HG03095 (cell line): ENCODE measurements around the gene USP3.
"Not testable (repeated sequence)": the region's sequence is repeated elsewhere in the genome, so short reads cannot be mapped to it uniquely, and the experiment has no call there.

Experiments
- ATAC-seq: cut with Tn5 transposase; IDR thresholded peaks from one replicate; pipeline ENCODE4 v1.9.1; 2021; ENCODE audit warnings: moderate library complexity; ENCODE audit not compliant: unreplicated experiment

Gene USP3

GRCh38 chr15:63476229-63476632 is 28.2 kb upstream of the USP3 start:
- ATAC-seq = no peak

GRCh38 chr15:63478243-63478642 is 26.1 kb upstream of the USP3 start:
- ATAC-seq = no peak

- ATAC-seq = no peak
These were observed 24.0 kb upstream of the USP3 start for GRCh38 chr15:63480441-63480821.

GRCh38 chr15:63481105-63481810 is 23.1 kb upstream of the USP3 start:
- ATAC-seq = no peak

GRCh38 chr15:63482874-63483323 is 21.5 kb upstream of the USP3 start:
- no peak for ATAC-seq

GRCh38 chr15:63483521-63484371 is 20.6 kb upstream of the USP3 start:
- no peak for ATAC-seq

GRCh38 chr15:63484433-63485186 is 19.8 kb upstream of the USP3 start:
- ATAC-seq = no peak

- ATAC-seq = peak; percentile 26
These were observed 17.2 kb upstream of the USP3 start for GRCh38 chr15:63487076-63487757.

- ATAC-seq = not testable (repeated sequence)
These were observed 16.5 kb upstream of the USP3 start for GRCh38 chr15:63487758-63488397.

- ATAC-seq = no peak
These were observed 15.9 kb upstream of the USP3 start for GRCh38 chr15:63488398-63488960.

GRCh38 chr15:63489352-63489751 is 15.0 kb upstream of the USP3 start:
- no peak for ATAC-seq

GRCh38 chr15:63490345-63491034 is 13.9 kb upstream of the USP3 start:
- no peak for ATAC-seq

- ATAC-seq = no peak
These were observed 13.1 kb upstream of the USP3 start for GRCh38 chr15:63491116-63491827.

GRCh38 chr15:63491979-63492378 is 12.4 kb upstream of the USP3 start:
- ATAC-seq = no peak

GRCh38 chr15:63492541-63493077 is 11.8 kb upstream of the USP3 start:
- ATAC-seq = no peak

- ATAC-seq = no peak
These were observed 11.0 kb upstream of the USP3 start for GRCh38 chr15:63493436-63493835.

GRCh38 chr15:63494408-63494807 is 10.0 kb upstream of the USP3 start:
- ATAC-seq = no peak

GRCh38 chr15:63495343-63495742 is 9.1 kb upstream of the USP3 start:
- no peak for ATAC-seq
